Thoracic aorta (tissue), 2 donors: ENCODE measurements around the gene UFL1. TPM values are rescaled to one million over a fixed set of nuclear protein-coding genes. Genes with fewer than 3 reads are reported as not detected.
A peak's percentile ranks its signal among the peaks of the same experiment; 100 is the strongest.

Experiments used
- ATAC-seq: fragments of 150-250 bp; one replicate; pipeline ENCODE4 v1.8.0; 2017; ENCODE audit warnings: low read depth; ENCODE audit not compliant: insufficient number of reproducible peaks, low FRiP score
- DNase-seq: peaks from one replicate; pipeline ENCODE4 v3.0.0-alpha.2; 2020; ENCODE audit warnings: low spot score
- H3K27ac ChIP-seq, 2 donors: fragments of 200-600 bp; sonication (generic); 1 replicate in 1 of 2; 2 replicates in 1 of 2; pipeline ENCODE4 v1.5.1; 2016; ENCODE audit warnings: mild to moderate bottlenecking in 2 of 2, moderate library complexity in 2 of 2
- H3K27me3 ChIP-seq: fragments of 200-600 bp; sonication (generic); replicated peaks from 2 replicates; pipeline ENCODE4 v1.6.0; 2016; ENCODE audit warnings: mild to moderate bottlenecking; ENCODE audit not compliant: insufficient read depth
- H3K36me3 ChIP-seq: fragments of 200-600 bp; sonication (generic); one replicate; pipeline ENCODE4 v1.5.1; 2016
- H3K4me1 ChIP-seq, 2 donors: fragments of 200-600 bp; sonication (generic); 1 replicate in 1 of 2; 2 replicates in 1 of 2; pipeline versions ENCODE4 v1.5.1 to v1.6.0; 2016; ENCODE audit warnings: low read depth in 2 of 2, mild to moderate bottlenecking in 1 of 2; ENCODE audit not compliant: control insufficient read depth in 1 of 2
- H3K4me3 ChIP-seq: fragments of 200-600 bp; sonication (generic); 2 replicates; pipeline ENCODE4 v1.5.1; 2016; ENCODE audit warnings: mild to moderate bottlenecking
- H3K9me3 ChIP-seq: fragments of 200-600 bp; sonication (generic); 2 replicates; pipeline ENCODE4 v1.5.1; 2016
- total RNA-seq, 2 donors: library from RNA; depleted of rRNA; stranded (reverse); fragments of >200 nt; gene quantifications; one replicate each; pipeline versions ENCODE4 v1.1.0 to v1.2.3, GENCODE V29; 2016
- TF ChIP-seq, protein P1 (sequence below): fragments of 200-600 bp; sonication (generic); IDR thresholded peaks from one replicate; pipeline ENCODE4 v1.5.1; 2019; ENCODE audit warnings: antibody characterized with exemption

Gene UFL1
- total RNA-seq, 2 donors from 2014 or later, result 17.2 to 24.6 TPM

DNA sequence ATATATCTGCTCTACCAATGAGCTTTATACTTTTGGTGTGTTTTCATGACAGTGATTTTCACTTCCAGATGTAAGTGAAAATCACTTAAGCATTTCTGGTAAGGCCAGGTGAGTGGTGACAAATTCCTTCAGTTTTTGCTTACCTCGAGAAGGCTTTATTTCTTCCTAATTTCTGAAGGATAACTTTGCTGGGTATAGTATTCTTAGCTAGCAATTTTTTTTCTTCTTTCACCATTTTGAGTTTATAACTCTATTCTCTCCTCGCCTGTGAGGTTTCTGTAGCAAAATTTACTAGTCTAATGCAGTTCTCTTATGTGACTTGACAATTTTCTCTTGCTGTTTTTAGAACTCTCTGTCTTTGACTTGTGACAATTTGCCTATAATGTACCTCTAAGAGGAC, 48.4 kb downstream of the UFL1 start:
- Histone ChIP-seq H3K4me3 (no peak overlapping the region), H3K4me1 (peaks cover 8 to 22% of the 10 kb centered on the region in 2 donors), H3K27ac (no peak overlapping the region), H3K27me3 (no peaks in the 10 kb centered on the region), H3K36me3 (no peaks in the 10 kb centered on the region), H3K9me3 (peaks cover 15% of the 10 kb centered on the region)
- ATAC-seq (no peak), DNase-seq (no peak)
- TF ChIP-seq, protein P1, sequence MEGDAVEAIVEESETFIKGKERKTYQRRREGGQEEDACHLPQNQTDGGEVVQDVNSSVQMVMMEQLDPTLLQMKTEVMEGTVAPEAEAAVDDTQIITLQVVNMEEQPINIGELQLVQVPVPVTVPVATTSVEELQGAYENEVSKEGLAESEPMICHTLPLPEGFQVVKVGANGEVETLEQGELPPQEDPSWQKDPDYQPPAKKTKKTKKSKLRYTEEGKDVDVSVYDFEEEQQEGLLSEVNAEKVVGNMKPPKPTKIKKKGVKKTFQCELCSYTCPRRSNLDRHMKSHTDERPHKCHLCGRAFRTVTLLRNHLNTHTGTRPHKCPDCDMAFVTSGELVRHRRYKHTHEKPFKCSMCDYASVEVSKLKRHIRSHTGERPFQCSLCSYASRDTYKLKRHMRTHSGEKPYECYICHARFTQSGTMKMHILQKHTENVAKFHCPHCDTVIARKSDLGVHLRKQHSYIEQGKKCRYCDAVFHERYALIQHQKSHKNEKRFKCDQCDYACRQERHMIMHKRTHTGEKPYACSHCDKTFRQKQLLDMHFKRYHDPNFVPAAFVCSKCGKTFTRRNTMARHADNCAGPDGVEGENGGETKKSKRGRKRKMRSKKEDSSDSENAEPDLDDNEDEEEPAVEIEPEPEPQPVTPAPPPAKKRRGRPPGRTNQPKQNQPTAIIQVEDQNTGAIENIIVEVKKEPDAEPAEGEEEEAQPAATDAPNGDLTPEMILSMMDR, result no peak

DNA sequence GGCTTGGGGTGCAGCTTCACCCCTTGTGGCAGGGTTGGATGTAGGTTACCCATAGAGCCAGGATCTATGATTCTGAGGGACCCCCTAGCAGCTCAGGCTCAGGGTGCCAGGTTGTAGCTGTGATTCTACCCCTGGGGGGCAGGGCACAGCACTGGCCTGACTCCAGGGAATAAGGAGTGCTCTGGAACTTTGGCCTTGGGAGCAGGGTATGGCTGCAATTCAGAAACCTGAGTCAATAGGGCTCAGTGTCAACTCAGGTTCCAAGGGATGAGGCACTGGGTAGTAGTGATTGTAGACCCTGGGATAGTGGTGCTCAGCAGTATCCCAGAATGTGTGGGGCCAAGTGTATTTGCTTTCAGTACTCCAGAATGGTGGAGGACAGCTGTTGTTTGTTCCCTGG, 49.9 kb downstream of the UFL1 start:
- no peaks in the 10 kb centered on the region for H3K27me3 ChIP-seq
- peaks cover 15% of the 10 kb centered on the region for H3K9me3 ChIP-seq
- no peak for ATAC-seq
- DNase-seq, result no peak
- H3K27ac ChIP-seq, result no peak overlapping the region
- H3K4me3 ChIP-seq, result no peak overlapping the region
- H3K36me3 ChIP-seq, result no peaks in the 10 kb centered on the region
- TF ChIP-seq, protein P1, result no peak
- H3K4me1 ChIP-seq, result peaks cover 14 to 37% of the 10 kb centered on the region in 2 donors

DNA sequence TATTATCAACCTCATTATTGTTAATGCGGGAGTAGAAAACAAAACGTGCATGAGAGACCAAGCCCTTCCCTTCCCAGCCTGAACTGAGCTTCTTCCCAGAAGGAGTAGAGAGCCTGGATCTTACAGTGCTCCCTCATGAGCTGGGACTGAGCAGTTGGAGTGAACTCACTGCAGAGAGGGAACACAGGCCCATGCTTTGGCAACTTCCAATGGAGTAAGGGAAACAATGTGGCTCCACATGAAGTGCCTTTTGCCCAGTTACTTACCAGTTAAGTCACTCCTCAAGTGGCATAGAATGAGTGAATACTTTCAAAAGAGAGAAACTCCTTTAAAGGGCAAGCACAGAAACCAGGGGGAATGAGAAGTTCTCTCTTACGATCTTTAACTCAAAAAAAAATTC, 53.8 kb downstream of the UFL1 start:
- H3K9me3 ChIP-seq, result peaks cover 8% of the 10 kb centered on the region
- no peaks in the 10 kb centered on the region for H3K27me3 ChIP-seq
- H3K27ac ChIP-seq, result peak overlapping the region; percentile 61 to 77
- TF ChIP-seq, protein P1, result no peak
- H3K36me3 ChIP-seq, result no peaks in the 10 kb centered on the region
- H3K4me1 ChIP-seq, result peaks cover 28 to 65% of the 10 kb centered on the region in 2 donors
- DNase-seq (no peak), ATAC-seq (no peak)
- H3K4me3 ChIP-seq, result no peak overlapping the region

DNA sequence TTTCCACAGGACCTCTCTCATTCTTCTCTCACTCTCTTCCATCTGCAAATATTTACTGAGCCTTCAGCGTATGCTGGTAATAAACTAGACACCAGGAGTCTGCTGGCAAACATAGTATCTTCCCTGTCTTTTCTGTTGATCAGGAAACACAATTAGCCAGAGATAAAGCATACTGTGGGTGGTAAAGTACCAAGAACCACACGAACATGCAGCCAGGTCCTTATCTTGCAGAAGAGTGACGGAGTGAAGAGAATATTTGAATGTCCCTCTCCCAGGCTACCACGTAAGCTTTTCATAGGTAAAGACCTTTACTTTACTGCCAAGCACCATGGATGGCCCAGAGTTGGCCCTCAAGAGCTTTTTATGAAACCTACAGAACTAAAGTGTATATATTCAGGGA, 54.6 kb downstream of the UFL1 start:
- H3K4me3 ChIP-seq, result no peak overlapping the region
- TF ChIP-seq, protein P1, result no peak
- H3K27ac ChIP-seq, result peak overlapping the region; percentile 61 to 77

DNA sequence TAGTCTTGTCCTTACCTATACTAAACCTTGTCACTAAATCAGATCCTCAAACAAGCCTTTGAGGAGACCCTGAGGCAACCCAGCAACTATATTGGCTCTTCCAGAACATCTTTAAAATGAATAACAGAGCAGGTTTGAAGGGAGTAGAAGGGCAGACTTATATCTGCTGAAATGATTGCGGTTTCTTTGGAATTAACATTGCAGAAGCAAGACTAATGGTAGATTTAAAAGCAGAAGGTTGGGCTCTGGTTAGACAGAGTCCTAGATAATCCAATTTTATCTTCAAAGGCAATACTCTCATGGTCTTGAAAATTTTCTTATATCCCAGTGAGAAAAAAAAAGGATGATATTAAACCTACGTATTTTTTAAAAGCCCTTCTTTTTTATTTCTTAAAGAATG, 60.4 kb downstream of the UFL1 start:
- ATAC-seq (no peak), DNase-seq (no peak)
- Histone ChIP-seq H3K27me3 (no peaks in the 10 kb centered on the region), H3K27ac (peak overlapping the region; percentile 51 to 52), H3K36me3 (no peaks in the 10 kb centered on the region), H3K4me3 (peak overlapping the region; percentile 22), H3K9me3 (no peaks in the 10 kb centered on the region), H3K4me1 (peaks cover 24 to 67% of the 10 kb centered on the region in 2 donors)
- TF ChIP-seq, protein P1, result no peak

More for the DNA sequence above, 54.6 kb downstream of the UFL1 start:
- ATAC-seq (no peak), DNase-seq (no peak)
- no peaks in the 10 kb centered on the region for H3K27me3 ChIP-seq
- H3K9me3 ChIP-seq, result peaks cover 2% of the 10 kb centered on the region
- H3K36me3 ChIP-seq, result no peaks in the 10 kb centered on the region
- peaks cover 28 to 73% of the 10 kb centered on the region in 2 donors for H3K4me1 ChIP-seq
